Measurements from ENCODE around the gene CCDC169. TPM values are rescaled to one million over a fixed set of nuclear protein-coding genes. Genes with fewer than 3 reads are reported as not detected.

The CCDC169 gene
- total and polyA plus RNA-seq, 12 donors, result 0.15 to 5.4 (median 1.4) TPM

DNA sequence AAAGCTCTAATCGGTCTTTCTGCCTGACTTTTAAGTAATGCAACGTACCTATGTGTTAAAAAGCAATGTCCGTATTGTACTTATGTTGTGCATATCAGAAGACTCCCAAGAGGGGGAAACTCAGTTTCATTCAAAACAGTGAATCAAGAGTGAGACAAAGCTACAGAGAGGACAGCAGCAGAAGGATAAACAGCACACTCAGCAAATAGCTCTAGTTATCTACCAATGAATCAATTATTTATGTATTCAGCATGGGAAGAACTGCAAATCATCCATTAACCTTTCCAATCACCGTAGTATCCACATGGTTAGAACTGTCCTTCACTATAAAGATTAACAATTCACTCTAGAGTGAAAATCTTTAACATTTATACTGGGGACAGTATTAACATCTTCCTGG lies 46.6 kb downstream of the CCDC169 start:
- ATAC-seq (no peak), DNase-seq (no peak)
- WGBS, 2 donors, result 86 to 91% methylated on average over 4 of the region's 4 CpGs
- TF ChIP-seq, protein P1, sequence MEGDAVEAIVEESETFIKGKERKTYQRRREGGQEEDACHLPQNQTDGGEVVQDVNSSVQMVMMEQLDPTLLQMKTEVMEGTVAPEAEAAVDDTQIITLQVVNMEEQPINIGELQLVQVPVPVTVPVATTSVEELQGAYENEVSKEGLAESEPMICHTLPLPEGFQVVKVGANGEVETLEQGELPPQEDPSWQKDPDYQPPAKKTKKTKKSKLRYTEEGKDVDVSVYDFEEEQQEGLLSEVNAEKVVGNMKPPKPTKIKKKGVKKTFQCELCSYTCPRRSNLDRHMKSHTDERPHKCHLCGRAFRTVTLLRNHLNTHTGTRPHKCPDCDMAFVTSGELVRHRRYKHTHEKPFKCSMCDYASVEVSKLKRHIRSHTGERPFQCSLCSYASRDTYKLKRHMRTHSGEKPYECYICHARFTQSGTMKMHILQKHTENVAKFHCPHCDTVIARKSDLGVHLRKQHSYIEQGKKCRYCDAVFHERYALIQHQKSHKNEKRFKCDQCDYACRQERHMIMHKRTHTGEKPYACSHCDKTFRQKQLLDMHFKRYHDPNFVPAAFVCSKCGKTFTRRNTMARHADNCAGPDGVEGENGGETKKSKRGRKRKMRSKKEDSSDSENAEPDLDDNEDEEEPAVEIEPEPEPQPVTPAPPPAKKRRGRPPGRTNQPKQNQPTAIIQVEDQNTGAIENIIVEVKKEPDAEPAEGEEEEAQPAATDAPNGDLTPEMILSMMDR (IDR thresholded peaks at IDR 0.05), result no peak
- no peak overlapping the region for H3K27ac ChIP-seq
- H3K27me3 ChIP-seq, result peaks cover 0 to 5% (median 0%) of the 10 kb centered on the region in 7 donors
- no peak overlapping the region for H3K4me3 ChIP-seq
- H3K36me3 ChIP-seq, result no peaks in the 10 kb centered on the region
- H3K9me3 ChIP-seq, result peaks cover 0 to 15% (median 7%) of the 10 kb centered on the region in 11 donors
- peaks cover 0 to 4% (median 0%) of the 10 kb centered on the region in 9 donors for H3K4me1 ChIP-seq
- intact Hi-C loops (cut with DNase I), result no loop called here

DNA sequence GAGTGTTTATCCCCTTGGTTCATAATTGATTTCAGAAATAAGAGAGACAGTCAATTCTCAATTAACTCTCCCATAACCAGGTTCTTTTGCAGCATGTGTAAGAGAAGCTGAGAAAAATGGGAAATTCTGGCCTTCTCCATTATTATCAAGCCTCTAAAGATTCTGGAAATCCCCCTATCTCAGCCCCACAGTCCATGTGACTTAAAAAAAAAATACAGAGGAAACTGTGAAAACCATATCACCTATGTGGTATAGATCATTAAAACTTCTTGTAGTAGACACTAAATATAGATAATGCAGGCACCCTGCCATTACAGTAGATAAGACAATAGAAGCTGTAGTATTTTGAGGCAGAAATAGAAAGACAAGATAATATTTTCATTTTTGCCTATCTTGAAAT lies 48.9 kb downstream of the CCDC169 start:
- ATAC-seq, result no peak
- no peak overlapping the region for H3K4me3 ChIP-seq

DNA sequence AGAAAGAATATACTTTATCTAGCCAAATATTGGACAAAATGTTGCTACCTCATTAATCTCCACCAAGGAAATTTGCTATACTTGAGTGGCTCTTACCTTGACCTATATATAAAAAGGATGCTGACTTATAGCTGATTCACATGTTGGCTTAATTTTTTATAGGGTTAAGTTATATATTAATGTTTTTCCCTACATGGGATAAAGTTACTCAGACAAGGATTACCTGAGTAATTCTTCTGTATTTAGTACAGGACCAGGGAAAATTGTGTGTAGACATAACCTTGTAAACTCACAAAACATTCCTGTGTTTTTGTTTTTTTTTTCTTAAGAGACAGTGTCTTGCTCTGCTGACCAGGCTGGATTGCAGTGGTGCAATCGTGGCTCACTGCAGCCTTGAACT lies 52.6 kb downstream of the CCDC169 start:
- TF ChIP-seq, protein P1 (IDR thresholded peaks at IDR 0.05), result no peak
- DNase-seq (no peak), ATAC-seq (no peak)
- 67 to 79% methylated on average over 1 of the region's 1 CpG for WGBS, 2 donors
- Histone ChIP-seq H3K36me3 (no peaks in the 10 kb centered on the region), H3K4me1 (peaks cover 0 to 4% (median 0%) of the 10 kb centered on the region in 9 donors), H3K27ac (no peak overlapping the region), H3K27me3 (no peaks in the 10 kb centered on the region), H3K9me3 (peaks cover 0 to 15% (median 7%) of the 10 kb centered on the region in 11 donors), H3K4me3 (no peak overlapping the region)
- intact Hi-C loops (cut with DNase I), result no loop called here

More for the DNA sequence above, 48.9 kb downstream of the CCDC169 start:
- Histone ChIP-seq H3K27ac (no peak overlapping the region), H3K4me1 (peaks cover 0 to 4% (median 0%) of the 10 kb centered on the region in 9 donors), H3K36me3 (no peaks in the 10 kb centered on the region), H3K27me3 (no peaks in the 10 kb centered on the region), H3K9me3 (peaks cover 0 to 15% (median 7%) of the 10 kb centered on the region in 11 donors)
- TF ChIP-seq, protein P1 (IDR thresholded peaks at IDR 0.05), result no peak
- intact Hi-C loops (cut with DNase I), result no loop called here
- DNase-seq, result no peak

DNA sequence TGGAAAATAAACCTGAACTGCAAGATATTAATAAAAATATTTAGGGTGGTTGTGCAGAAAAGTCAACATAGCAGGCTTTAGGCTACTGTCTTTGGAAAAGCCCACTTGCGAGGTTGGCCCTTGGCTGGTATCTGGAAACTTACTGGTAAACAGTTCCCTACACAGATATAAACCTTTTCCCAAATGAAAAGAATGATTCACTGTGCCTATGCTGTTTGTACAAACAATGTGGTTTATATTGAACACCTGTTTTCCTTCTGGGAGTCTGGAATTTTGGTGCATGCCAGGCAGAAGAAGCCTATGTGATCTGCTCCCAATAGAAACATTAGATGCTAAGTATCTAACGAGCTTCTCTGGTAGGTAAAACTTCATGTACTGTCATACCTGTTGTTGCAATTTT lies 53.5 kb downstream of the CCDC169 start:
- no peak overlapping the region for H3K27ac ChIP-seq
- no peaks in the 10 kb centered on the region for H3K27me3 ChIP-seq
- H3K36me3 ChIP-seq, result no peaks in the 10 kb centered on the region
- TF ChIP-seq, protein P1 (IDR thresholded peaks at IDR 0.05), result no peak
- H3K4me1 ChIP-seq, result peaks cover 0 to 3% (median 0%) of the 10 kb centered on the region in 9 donors
- intact Hi-C loops (cut with DNase I), result no loop called here
- 78 to 80% methylated on average over 2 of the region's 2 CpGs for WGBS, 2 donors
- ATAC-seq (no peak), DNase-seq (no peak)
- H3K4me3 ChIP-seq, result no peak overlapping the region
- H3K9me3 ChIP-seq, result peaks cover 0 to 15% (median 7%) of the 10 kb centered on the region in 11 donors
